ENCODE data around the gene POLD2. TPM values are rescaled to one million over a fixed set of nuclear protein-coding genes. Genes with fewer than 3 reads are reported as not detected.

Gene POLD2
- total and polyA plus RNA-seq, 2 donors (not counting 3 experiments of a cell fraction or from before 2014, with no cell fraction given): 96.5 to 122 TPM

DNA sequence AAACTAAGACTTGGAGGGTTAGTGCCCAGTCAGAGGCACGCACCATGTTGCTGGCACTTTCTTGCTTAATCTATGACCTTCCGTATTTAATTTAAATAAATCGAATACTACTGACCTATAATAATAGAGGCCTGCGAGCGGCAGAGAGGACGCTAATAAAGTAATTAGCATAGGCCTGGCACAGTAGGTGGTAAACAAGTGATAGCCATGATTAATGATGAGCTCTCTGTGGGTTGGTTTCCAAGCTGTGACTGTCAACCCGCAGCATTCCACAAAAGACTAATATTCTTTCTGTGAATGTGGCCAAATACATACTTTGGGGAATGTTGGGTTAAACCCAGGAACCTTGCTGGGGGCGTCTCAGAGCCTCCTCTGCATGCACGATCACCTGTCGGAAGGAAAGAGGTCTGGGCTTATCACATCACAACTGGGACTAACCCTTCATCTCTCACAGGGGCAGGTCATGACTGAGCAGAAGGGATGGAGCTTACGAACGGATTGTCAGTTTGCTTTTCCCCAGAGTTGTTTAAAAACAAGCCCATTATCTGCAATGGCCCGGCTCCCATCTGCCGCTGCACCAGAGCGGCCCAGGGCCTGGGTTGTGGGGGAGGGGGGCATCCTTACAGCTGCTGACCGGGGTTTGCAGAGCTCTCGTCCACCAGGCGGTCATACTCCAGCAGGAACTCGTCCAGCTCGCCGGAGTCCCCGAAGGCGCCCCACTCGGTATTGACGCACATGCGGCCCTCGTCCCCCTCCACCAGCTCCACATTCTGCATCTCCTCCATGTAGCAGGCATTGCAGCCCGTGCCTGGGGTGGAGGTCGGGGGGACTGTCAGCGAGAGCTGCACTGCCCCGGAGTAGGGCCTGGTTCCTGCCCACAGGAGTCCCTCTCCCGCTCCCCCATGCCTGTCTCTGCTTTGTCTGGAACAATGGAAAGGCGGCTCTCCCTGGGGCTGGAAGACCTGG is 24.0 kb upstream of the POLD2 start:
- Histone ChIP-seq H3K36me3 (ENCODE audit: control insufficient read depth in 2 of 2, extremely low read depth in 1 of 2, insufficient read depth in 2 of 2, low read length in 2 of 2) (no peaks in the 10 kb centered on the region), H3K4me3 (replicated peaks in 1 of 3; ENCODE audit: insufficient read depth in 1 of 3, low read depth in 1 of 3, low read length in 3 of 3) (no peak overlapping the region), H2AFZ (ENCODE audit: low read depth, low read length) (no peak overlapping the region), H3K9me3 (replicated peaks; ENCODE audit: control insufficient read depth, insufficient read depth, low read length) (no peaks in the 10 kb centered on the region), H3K4me2 (ENCODE audit: insufficient read depth, low read length) (no peak overlapping the region), H3K79me2 (ENCODE audit: control insufficient read depth, insufficient read depth, low read length) (no peaks in the 10 kb centered on the region), H3K27ac (ENCODE audit: insufficient read depth, low read depth, low read length) (no peak overlapping the region), H3K27me3 (ENCODE audit: control insufficient read depth in 2 of 2, insufficient read depth in 2 of 2, low read length in 2 of 2) (peaks cover 29% of the 10 kb centered on the region in 2 experiments), H3K4me1 (ENCODE audit: control insufficient read depth, extremely low read depth, insufficient read depth, low read length) (no peaks in the 10 kb centered on the region), H3K9ac (replicated peaks; ENCODE audit: extremely low read depth, insufficient read depth, low read length) (no peak overlapping the region), H4K20me1 (replicated peaks; ENCODE audit: control insufficient read depth, extremely low read depth, insufficient read depth, low read length) (no peaks in the 10 kb centered on the region), H3K9me1 (replicated peaks; ENCODE audit: control insufficient read depth, extremely low read depth, insufficient read depth, low read length) (no peaks in the 10 kb centered on the region)
- BruUV-seq (replicated peaks): no TSS peak
- intact Hi-C loops (cut with micrococcal nuclease) (no loop called here), dilution Hi-C loops (cut with MboI; ENCODE audit: extremely low pct_ligation_motif_present, low sequenced_read_pairs) (no loop called here)
- CTCF ChIA-PET: interaction anchor here (0.8 to 1.5 kb wide), 6 partner anchors 9 to 131 kb away, joined by 3 to 6 read pairs (median 4); no protein-coding TSS in a partner anchor
- DNase-seq (ENCODE audit: low read depth, low spot score) (no peak), FAIRE-seq (no peak)
- POLR2A ChIA-PET: no interaction called here
- TF ChIP-seq EZH2 (IDR thresholded peaks at IDR 0.05; ENCODE audit: borderline replicate concordance, low read depth, low read length, severe bottlenecking) (no peak), MYC (IDR thresholded peaks at IDR 0.05; ENCODE audit: low read depth, low read length) (no peak), POLR2A (IDR thresholded peaks at IDR 0.05; ENCODE audit: low read depth, low read length) (no peak), FOS (IDR thresholded peaks at IDR 0.05; ENCODE audit: borderline replicate concordance, insufficient read depth, low read length) (no peak), GATA2 (IDR thresholded peaks at IDR 0.05; ENCODE audit: insufficient read depth, insufficient read length, low read depth, low read length) (no peak), JUN (IDR thresholded peaks at IDR 0.05; ENCODE audit: borderline replicate concordance, insufficient read depth, insufficient read length, low read depth) (no peak), POLR2AphosphoS5 (IDR thresholded peaks at IDR 0.05; ENCODE audit: insufficient read depth, low read depth, low read length) (no peak)
- TF ChIP-seq, protein P1, sequence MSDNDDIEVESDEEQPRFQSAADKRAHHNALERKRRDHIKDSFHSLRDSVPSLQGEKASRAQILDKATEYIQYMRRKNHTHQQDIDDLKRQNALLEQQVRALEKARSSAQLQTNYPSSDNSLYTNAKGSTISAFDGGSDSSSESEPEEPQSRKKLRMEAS (IDR thresholded peaks at IDR 0.05; ENCODE audit: insufficient read depth, insufficient read length): no peak
- TF ChIP-seq, protein P2, sequence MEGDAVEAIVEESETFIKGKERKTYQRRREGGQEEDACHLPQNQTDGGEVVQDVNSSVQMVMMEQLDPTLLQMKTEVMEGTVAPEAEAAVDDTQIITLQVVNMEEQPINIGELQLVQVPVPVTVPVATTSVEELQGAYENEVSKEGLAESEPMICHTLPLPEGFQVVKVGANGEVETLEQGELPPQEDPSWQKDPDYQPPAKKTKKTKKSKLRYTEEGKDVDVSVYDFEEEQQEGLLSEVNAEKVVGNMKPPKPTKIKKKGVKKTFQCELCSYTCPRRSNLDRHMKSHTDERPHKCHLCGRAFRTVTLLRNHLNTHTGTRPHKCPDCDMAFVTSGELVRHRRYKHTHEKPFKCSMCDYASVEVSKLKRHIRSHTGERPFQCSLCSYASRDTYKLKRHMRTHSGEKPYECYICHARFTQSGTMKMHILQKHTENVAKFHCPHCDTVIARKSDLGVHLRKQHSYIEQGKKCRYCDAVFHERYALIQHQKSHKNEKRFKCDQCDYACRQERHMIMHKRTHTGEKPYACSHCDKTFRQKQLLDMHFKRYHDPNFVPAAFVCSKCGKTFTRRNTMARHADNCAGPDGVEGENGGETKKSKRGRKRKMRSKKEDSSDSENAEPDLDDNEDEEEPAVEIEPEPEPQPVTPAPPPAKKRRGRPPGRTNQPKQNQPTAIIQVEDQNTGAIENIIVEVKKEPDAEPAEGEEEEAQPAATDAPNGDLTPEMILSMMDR (IDR thresholded peaks at IDR 0.05; ENCODE audit: extremely low read depth in 1 of 2, insufficient read depth in 1 of 2, low read depth in 1 of 2, low read length in 2 of 2): no peak
